EL (cell line): ENCODE data around the gene CEP57.
"Not testable (repeated sequence)": the region's sequence is repeated elsewhere in the genome, so short reads cannot be mapped to it uniquely, and the experiment has no call there.

ENCODE experiments used
- DNase-seq: peaks from one replicate; pipeline ENCODE4 v3.0.0-alpha.2; 2016

Gene CEP57

GRCh38 chr11:95867105-95867504, 76.8 kb downstream of the CEP57 start:
- DNase-seq = no peak

- DNase-seq = not testable (repeated sequence)
Observed at GRCh38 chr11:95870877-95871276, 80.6 kb downstream of the CEP57 start.

GRCh38 chr11:95877291-95877690, 87.0 kb downstream of the CEP57 start:
- peak; percentile 98 for DNase-seq
